HUDEP-2 (cell line): Measurements from ENCODE around the gene COPS6.

ENCODE experiments used
- DNase-seq, 76 experiments: peaks; one replicate each; lab custom pipeline; 2025; ENCODE audit not compliant: unreplicated experiment in 76 of 76; lab: John Stamatoyannopoulos, UW

COPS6 gene

DNA sequence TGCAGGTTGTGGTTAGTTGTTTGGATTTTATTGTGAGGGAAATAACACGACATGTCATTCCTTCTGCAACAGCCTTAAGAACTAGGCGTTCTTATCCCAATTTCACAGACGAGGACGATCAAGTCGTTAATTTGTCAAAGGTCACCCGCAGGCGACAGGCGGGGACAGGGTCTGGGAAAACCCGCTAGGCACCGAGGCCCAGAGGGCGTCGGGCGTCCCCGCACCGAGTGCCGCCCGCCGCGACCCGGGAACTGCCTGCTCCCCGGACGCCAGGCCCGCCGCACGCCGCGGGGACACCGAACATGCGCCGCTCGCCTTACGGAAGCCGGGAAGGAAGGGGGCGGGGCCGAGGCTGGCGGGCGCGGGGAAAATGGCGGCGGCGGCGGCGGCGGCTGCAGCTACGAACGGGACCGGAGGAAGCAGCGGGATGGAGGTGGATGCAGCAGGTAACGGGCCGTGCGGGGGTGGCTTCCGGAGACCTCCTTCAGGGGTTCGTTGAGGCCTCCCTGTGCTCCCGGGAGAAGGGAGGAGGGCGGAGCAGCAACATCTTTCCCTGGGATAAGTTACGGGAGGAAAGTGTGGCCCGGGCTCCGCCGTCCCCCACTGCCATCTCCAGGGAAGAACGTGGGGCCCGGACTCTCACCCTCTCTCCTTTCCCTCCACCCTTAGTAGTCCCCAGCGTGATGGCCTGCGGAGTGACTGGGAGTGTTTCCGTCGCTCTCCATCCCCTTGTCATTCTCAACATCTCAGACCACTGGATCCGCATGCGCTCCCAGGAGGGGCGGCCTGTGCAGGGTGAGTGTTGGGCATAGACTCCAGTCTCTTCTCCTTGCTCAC, at the start of gene COPS6:
Gene COPS6, plus strand, starts transcription at position 349 of the 837 bp plus-strand sequence. Its CDS starts 22 bp downstream, at position 371.
- peak in 69 of 76 experiments; percentile 11 to 82 (median 60) for DNase-seq

DNA sequence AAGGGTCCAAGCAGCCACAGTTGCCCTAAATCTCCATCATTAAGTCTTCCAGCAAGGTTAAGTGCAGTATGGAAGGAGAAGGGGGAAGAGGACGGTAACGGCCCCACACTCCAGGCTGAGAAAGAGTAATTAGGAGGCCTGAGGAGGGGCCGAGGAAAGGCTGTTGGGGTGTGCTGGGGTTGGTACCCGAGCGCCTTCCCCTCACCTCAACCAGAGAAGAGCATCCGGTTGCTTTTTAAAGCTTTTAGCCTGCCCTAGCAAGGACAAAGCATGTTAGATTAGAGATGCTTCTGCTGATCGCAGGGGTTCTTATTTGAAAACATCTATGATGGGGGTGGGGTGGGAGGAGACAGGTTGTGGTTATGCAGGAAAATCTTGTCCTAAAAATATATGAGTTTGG, 48.2 kb upstream of the COPS6 start:
- DNase-seq: no peak

DNA sequence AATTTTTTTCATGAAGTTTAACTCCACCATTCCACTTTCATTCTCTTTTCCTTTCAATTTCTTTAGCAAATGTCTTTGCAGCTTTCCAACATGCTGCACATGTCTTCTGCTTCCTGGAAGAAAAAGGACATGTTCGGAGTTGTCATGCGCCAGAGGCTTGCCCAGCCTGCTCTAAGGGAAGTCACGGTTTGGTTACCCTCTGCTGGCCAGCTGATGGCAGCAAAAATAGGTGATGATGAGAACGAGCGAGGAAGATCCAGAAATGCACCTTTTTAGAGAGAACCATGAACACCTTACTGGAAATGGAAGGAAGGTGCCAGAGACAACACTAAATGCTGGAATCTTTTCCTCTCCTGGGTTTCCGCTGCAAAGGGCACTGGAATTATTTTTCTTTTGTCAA, 44.1 kb upstream of the COPS6 start:
- peak in 2 of 76 experiments; percentile 5 to 8 for DNase-seq

DNA sequence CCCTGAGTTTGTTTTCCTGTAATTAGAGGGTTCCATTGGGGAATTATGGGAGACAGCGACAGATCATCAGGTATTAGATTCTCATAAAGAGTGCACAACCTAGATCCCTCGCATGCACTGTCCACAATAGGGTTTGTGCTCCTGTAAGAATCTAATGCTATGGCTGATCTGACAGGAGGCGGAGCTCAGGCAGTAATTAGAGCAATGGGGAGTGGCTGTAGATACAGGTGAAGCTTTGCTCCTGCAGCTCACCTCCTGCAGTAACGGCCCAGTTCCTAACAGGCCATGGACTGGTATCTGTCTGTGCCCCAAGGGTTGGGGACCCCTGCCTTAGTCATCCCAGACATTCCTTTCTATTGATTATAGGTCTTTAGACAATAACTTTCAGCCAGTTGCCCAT, 40.1 kb upstream of the COPS6 start:
- DNase-seq: no peak

DNA sequence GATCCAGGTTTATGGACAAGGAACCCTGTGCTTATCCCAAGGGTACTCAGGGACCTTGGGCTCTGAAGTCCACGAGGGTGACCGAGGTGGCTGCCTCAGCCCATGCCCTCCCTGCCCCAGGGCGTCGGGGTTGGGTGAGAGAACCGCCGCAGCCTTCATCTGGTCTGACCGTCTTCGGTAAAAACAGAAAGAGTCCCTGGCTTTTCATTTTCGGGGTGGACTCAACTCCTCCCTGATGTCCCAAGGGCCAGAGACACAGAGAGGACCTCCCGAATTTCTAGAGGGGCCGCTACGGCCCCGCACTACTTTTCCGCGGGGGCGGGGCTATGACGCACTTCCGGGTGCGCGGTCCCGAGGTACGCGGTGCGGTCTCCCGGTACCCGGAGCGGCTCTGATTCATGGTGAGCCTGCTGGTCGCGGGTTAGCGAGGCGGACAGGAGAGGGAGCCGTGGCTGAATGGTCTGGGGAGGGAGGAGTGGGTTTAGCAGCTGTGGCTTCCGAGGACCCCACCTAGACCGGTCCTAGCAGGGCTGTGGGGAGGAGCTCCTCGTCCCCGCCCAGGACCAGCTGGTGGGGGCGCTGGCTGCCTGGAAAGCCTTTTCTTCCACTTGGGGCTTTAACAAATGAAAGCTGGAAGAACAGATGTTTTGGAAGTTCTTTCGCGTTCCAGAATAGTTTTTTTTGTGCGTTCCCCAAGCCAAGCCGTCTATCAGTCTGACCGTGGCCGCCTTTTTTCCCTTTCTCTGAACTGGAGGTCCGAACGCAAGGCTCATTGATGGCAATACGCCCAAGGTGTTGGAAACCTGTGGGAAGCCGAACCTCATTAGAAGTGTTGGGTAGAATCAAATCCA, 39.1 kb upstream of the COPS6 start, which contains the start of gene ZSCAN21:
Gene ZSCAN21, plus strand, starts transcription at position 334 of the 851 bp plus-strand sequence. CDS start 7,233 bp downstream, outside the sequence.
- DNase-seq: peak in 72 of 76 experiments; percentile 2 to 92 (median 62)

DNA sequence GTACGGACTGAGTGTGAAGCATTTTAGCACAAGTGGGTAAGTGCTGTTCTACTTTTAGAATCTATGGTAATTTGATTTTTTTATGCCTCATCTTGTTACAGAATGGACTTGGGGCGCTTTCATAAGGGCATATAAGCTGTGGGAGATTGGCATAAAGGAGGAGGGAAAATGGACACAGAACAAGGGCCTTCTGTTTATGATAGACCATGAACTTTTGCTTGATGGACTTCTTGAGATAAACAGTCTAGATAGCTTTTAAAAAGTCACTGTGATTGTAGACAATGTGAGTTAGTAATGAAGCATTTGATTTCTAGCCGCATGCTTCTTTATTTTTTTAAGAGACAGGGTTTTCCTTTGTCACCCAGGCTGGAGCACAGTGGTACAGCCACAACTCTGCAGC, 37.2 kb upstream of the COPS6 start:
- no peak for DNase-seq

DNA sequence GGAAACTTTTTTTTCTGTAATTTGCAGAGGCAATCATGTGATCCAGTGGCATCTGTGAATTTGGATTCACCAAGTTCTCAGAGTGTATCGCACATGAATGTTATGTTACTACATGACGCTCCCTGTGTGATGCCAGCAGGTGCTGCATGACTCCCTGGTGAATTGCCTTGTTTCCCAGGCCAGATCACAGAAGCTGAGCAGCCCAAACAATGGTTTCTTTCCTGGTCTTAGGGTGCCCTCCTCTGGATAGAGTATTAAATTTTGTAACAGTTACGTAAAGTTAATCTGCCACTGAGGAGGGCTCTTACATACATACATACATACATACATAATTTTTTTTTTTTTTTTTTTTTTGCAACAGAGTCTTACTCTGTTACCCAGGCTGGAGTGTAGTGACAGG, 35.6 kb upstream of the COPS6 start:
- DNase-seq: peak in 28 of 76 experiments; percentile 2 to 52 (median 31)

DNA sequence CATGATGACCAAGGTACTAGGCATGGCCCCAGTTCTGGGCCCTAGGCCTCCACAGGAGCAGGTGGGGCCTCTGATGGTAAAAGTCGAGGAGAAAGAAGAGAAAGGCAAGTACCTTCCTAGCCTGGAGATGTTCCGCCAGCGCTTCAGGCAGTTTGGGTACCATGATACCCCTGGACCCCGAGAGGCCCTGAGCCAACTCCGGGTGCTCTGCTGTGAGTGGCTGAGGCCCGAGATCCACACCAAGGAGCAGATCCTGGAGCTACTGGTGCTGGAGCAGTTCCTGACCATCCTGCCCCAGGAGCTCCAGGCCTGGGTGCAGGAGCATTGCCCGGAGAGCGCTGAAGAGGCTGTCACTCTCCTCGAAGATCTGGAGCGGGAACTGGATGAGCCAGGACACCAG, 31.8 kb upstream of the COPS6 start:
- no peak for DNase-seq

DNA sequence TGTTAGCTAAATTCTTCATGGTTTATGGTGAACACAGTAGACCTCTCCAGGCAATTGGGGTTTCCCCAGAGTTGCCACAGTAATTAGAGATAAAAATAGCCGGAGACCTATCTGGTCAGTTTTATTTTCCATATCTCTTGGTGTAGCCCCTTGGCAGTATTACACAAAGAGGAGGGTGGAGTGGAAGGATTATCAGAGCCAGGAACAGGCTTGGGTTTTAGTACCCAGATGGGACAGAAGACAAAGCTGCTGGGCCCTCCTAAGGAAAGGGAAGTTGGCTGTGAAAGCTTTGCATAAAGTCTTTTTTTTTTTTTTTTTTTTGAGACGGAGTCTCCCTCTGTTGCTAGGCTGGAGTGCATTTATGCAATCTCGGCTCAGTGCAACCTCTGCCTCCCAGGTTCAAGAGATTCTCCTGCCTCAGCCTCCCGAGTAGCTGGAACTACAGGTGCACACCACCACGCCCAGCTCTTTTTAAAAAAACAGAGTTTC, 29.5 kb upstream of the COPS6 start:
- DNase-seq: peak in 2 of 76 experiments; percentile 5 to 33

DNA sequence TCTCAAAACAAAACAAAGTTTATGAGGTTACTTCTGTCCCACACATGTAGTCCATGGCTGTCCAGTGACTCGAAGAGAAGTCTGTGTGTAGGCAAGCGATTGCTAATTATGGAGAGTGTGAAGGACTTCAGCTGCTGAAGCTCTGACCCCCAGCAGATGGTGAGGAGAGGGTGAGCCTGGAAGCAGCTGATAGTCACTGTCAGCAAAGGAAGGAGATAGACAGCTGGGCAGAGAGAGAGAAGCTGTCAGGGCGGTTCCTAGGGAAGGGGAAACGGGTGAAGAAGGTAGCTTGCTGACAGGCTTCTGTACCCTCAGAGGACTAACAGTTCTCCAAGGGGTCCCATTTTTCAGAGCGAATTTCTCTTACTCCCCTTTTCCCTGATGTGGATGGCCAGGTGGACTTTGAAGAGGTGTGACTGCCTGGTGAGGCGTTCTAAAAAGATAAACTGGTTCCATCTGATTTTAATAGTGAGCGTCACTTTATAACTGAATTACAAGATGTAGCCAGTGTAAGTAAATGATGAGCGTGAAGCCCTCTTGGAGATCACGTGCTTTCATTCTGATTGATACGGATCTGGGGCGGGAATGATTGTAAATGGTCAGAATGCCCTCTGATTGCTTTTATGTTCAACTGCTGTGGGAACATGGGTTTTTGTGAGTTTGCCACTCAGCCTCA, 27.1 kb upstream of the COPS6 start:
- peak in 27 of 76 experiments; percentile 5 to 51 (median 25) for DNase-seq

DNA sequence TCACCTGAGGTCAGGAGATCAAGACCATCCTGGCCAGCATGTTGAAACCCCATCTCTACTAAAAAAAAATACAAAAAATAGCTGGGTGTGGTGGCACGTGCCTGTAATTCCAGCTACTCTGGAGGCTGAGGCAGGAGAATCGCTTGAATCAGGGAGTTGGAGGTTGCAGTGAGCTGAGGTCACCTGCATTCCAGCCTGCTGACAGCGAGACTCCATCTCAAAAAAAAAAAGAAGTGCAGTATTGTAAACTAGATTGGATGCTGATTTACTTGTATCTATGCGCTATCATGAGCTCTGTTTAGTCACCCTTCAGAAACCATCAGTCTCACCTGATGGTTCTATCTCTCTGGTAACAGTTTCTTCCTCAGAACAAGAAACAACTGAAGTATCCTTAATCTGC, 25.4 kb upstream of the COPS6 start:
- no peak for DNase-seq

DNA sequence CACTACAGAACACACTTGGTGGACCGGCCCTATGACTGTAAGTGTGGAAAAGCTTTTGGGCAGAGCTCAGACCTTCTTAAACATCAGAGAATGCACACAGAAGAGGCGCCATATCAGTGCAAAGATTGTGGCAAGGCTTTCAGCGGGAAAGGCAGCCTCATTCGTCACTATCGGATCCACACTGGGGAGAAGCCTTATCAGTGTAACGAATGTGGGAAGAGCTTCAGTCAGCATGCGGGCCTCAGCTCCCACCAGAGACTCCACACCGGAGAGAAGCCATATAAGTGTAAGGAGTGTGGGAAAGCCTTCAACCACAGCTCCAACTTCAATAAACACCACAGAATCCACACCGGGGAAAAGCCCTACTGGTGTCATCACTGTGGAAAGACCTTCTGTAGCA, 24.6 kb upstream of the COPS6 start:
- DNase-seq: no peak

DNA sequence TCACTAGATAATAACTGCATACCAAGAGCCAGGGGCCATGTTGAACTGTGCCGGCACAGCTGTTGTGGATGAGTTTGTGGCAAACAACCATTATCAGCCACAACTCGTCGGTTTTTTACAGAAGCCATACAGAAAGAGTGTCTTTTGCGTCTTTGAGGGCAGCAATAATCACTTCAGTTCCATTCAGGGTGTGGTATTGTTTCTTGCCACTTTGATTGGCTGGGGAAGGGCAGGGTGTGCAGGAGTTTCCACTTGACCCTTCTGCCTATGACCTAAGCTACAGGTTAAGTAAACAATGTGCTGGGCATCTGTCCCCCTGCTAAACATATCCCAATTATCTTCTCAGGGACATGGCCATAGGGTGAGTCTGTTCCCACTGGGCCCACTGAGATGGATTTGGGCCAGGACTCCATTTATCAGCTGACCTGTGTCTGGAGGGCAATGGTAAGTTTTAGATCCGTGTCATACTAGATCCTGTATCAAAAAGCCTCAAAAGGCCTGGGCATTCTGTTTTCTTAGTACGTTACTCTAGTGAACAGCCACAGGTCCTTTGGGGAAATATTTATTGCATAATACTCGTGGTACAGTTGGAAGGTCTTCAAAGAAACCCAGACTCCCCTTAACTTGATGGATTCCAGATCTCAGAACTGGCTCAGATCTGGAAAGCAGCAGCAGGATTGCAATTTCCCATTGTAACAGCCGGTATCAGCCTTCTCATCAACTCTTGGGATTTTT, 23.1 kb upstream of the COPS6 start:
- DNase-seq: no peak

DNA sequence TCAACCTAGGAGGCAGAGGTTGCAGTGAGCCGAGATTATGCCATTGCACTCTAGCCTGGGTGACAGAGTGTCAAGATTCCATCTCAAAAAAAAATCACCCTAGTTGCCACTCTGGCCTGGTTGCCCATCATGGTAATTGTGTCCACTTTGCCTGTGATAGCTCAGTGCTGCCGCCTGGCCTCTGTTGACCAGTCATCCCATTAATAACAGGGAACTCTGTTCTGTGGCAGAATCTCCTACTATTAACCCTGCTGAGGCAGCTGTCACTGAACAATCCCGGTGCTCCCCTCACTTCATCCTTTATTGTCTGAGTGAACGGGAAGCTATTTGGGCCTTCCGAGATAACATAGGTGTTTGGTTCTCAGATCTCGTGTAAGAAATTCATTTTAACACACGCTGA, 21.8 kb upstream of the COPS6 start:
- DNase-seq: no peak

DNA sequence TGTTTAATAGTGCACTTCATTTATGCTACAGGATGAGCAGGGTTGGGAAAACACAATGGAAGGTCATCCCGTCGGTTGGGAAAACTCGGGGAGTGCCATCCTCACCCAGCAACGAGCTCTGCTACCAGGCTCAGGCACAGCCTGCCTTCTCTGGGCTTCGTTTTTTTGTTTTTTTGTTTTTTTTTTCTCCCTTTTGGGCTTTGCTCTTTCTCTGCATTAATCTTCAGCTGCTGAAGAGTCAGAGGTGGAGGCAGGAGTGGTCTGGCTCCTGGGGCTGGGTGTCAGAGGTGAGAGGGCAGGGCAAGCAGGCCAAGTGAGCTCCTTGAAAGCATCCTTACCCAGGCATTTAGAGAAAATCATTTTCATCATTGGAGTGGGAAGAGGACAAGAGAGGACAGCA, 18.8 kb upstream of the COPS6 start:
- DNase-seq: no peak

DNA sequence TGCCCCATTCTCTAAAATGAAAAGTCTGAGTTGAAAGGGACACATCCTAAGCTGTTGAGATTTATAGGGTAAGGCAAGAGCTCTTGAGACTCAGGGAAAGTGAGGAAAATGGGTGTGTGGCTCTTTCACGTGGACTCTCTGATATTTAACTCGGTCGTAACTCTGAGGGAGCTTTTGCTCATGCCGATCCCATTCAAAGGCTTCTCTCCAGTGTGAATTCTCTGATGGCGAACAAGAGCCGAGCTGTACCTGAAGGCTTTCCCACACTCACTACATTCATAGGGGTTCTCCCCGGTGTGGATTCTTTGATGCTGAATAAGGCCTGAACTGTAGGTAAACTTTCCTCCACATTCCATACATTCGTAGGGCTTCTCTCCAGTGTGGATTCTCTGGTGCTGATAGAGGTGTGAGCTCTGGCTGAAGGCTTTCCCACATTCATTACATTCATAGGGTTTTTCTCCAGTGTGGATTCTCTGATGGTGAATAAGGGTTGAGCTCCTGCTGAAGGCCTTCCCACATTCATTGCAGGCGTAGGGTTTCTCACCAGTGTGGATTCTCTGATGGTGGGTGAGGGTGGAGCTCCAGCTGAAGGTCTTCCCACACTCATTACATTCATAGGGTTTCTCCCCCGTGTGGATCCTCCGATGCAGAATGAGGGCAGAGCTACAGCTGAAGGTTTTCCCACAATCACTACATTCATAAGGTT, 17.6 kb upstream of the COPS6 start:
- DNase-seq: no peak

DNA sequence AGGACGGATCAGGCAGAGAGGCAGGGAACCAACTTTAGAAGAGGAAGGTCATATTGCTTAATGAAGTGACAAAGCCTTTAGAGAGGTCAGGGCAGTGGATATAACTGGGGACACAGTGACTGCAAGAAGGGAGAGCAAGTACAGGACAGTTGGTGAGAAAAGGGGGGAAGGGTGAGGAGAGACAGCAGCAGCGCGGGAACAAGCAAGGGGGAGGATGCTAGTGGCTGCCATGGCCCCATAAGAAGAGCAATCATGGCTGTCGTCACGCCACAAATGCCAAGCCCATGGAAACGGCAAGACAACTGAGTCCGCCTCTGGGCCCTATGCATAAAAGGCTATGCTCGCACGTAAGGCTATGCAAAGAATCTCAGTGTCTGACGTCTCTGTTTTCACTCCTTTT, 16.3 kb upstream of the COPS6 start:
- no peak for DNase-seq

DNA sequence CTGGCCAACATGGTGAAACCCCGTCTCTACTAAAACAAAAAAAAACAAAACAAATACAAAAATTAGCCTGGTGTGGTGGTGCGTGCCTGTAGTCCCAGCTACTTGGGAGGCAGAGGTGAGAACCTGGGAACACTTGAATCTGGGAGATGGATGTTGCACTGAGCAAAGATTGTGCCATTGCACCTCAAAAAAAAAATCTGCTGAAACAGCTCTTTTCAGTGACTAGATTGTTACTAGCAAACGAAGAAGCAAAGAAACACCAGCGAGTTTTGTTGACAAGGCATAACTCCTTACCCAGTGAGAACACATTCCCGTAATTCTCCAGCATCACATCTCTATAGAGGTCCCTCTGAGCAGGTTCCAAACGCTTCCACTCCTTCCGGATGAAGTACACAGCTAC, 13.9 kb upstream of the COPS6 start:
- no peak for DNase-seq

DNA sequence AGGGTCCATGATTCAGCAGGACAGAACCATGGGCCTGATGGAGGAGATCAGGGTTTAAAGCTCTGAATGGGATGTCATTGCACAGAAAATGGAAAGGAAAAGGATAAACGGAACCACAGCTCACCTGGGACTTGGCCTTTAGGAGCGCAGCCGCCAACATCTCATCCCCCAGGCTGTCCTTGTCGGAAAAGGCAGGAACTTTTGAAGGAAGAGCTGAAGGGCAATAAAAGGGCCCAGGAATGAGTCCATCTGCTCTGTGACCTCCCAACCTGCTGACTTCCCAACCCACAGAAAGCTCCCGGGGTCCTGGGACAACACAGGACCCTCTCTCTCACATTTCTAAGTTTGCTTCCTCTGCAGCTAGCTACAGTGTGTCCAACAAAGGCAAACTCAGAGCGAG, 13.4 kb upstream of the COPS6 start:
- no peak for DNase-seq

DNA sequence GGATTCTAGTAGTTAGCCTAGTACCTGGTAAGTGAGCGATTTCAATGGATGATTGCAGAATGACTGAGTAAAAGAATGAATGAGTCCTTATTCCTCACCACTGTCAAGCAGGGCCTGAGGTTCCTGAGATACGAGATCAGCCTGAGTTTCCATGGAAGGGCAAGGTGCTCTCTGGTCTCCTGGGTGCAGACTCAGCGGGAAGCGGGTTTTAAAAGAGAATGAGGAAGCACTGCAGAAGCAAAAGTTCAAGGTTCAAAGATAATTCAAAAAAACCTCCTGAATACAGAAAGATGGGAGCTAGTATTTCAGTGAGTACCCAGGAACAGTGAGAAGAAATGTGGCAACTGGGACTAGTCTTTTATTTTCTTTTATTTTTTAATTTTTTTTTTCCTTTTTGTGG, 11.6 kb upstream of the COPS6 start:
- no peak for DNase-seq
